ENCODE results near the gene TPP2.

GRCh38 chr13:102707467-102707866 is 110.7 kb downstream of the TPP2 start:
- TF ChIP-seq POLR2AphosphoS5 (IDR thresholded peaks at IDR 0.05; ENCODE audit: low read depth, low read length) (no peak), TAF1 (IDR thresholded peaks at IDR 0.05; ENCODE audit: borderline replicate concordance, low read depth, low read length) (no peak)

Measured in GM12892 (cell line).